HepG2 (cell line): ENCODE data around the gene NOS1AP. TPM values are rescaled to one million over a fixed set of nuclear protein-coding genes. Genes with fewer than 3 reads are reported as not detected.

ENCODE experiments used
- ATAC-seq: fragments of 200-7000 bp; cut with Tn5 transposase; 3 replicates; pipeline ENCODE4 v1.9.1; 2020; ENCODE audit warnings: mild to moderate bottlenecking, moderate library complexity
- BruUV-seq: library from RNA; stranded (reverse); fragments of 400-500 nt; replicated peaks from 2 replicates; lab custom pipeline; 2021; lab: Mats Ljungman, UMichigan
- CTCF ChIA-PET: fragments of 300-600 bp; formaldehyde crosslinking; extraction: SDS; loops from one replicate; lab custom pipeline; 2021; ENCODE audit warnings: low total read pairs, inconsistent platforms, low intra/inter-chr PET ratio; lab: Yijun Ruan, JAX
- POLR2A ChIA-PET: fragments of 350-600 bp; sonication (Branson Sonifier 250); formaldehyde crosslinking; loops from one replicate; lab custom pipeline; 2020; ENCODE audit warnings: antibody characterized with exemption, inconsistent platforms; lab: Yijun Ruan, JAX
- DNase-seq: peaks from one replicate; pipeline ENCODE4 v3.0.0-alpha.2; 2015; ENCODE audit warnings: low spot score
- FAIRE-seq: peaks from 3 replicates; lab custom pipeline; 2011; peaks lifted over from hg19 to GRCh38; lab: Jason Lieb, UNC
- H2AFZ ChIP-seq: one replicate; pipeline ENCODE4 v1.6.1; 2011; ENCODE audit warnings: low read length, inconsistent platforms
- H3K27ac ChIP-seq: fragments of 300-600 bp; 3 replicates; pipeline ENCODE4 v1.8.0; 2011; ENCODE audit warnings: mixed run types, mild to moderate bottlenecking, mixed read lengths, low read length, inconsistent platforms; ENCODE audit not compliant: insufficient read depth; ENCODE audit errors: extremely low read length
- H3K27me3 ChIP-seq, 2 experiments: fragments of 200-600 bp in 1 of 2; 2 replicates in 1 of 2; 3 replicates in 1 of 2; pipeline versions ENCODE4 v1.6.0 to v1.8.0; 2011; ENCODE audit warnings: low read length in 2 of 2, mild to moderate bottlenecking in 2 of 2, moderate library complexity in 2 of 2, inconsistent platforms in 1 of 2; ENCODE audit not compliant: insufficient read depth in 2 of 2, control insufficient read depth in 1 of 2
- H3K36me3 ChIP-seq, 2 experiments: fragments of 200-600 bp in 1 of 2; replicated peaks in 1 of 2; 2 replicates in 1 of 2; 3 replicates in 1 of 2; pipeline versions ENCODE4 v1.5.1 to v1.8.0; 2011; ENCODE audit warnings: low read length in 2 of 2, inconsistent platforms in 1 of 2; ENCODE audit not compliant: insufficient read depth in 2 of 2, control insufficient read depth in 1 of 2
- H3K4me1 ChIP-seq: 2 replicates; pipeline ENCODE4 v1.5.1; 2012; ENCODE audit warnings: low read length, inconsistent platforms; ENCODE audit not compliant: insufficient read depth
- H3K4me2 ChIP-seq: 2 replicates; pipeline ENCODE4 v1.6.0; 2011; ENCODE audit warnings: low read depth, low read length, inconsistent platforms
- H3K4me3 ChIP-seq, 3 experiments: fragments of 200-600 bp in 1 of 3; sonication (generic), shearing (Covaris generic) in 1 of 3; replicated peaks in 1 of 3; 2 replicates each; pipeline ENCODE4 v1.5.1; 2011 to 2016; ENCODE audit warnings: low read length in 3 of 3, inconsistent platforms in 2 of 3, low read depth in 2 of 3, mild to moderate bottlenecking in 2 of 3, control low read depth in 1 of 3, mixed read lengths in 1 of 3; ENCODE audit not compliant: insufficient read depth in 1 of 3
- H3K79me2 ChIP-seq: one replicate; pipeline ENCODE4 v1.6.1; 2011; ENCODE audit warnings: low read length, inconsistent platforms; ENCODE audit not compliant: insufficient read depth
- H3K9ac ChIP-seq: 2 replicates; pipeline ENCODE4 v1.6.0; 2011; ENCODE audit warnings: mild to moderate bottlenecking, low read depth, low read length, inconsistent platforms; ENCODE audit not compliant: insufficient read depth
- H3K9me3 ChIP-seq: 2 replicates; pipeline ENCODE4 v1.5.1; 2012; ENCODE audit warnings: mild to moderate bottlenecking, low read length
- H4K20me1 ChIP-seq: 2 replicates; pipeline ENCODE4 v1.6.0; 2011; ENCODE audit warnings: inconsistent platforms, mild to moderate bottlenecking, low read length, moderate library complexity; ENCODE audit not compliant: insufficient read depth
- ATAD3A ChIP-seq: sonication (generic); formaldehyde crosslinking; IDR thresholded peaks from 2 replicates; pipeline ENCODE4 v1.4.0; 2020; ENCODE audit warnings: missing genetic modification reagents
- ATF5 ChIP-seq: sonication (generic); formaldehyde crosslinking; IDR thresholded peaks from 2 replicates; pipeline ENCODE4 v1.4.0; 2020; ENCODE audit warnings: mild to moderate bottlenecking, low read depth, missing genetic modification reagents
- DMTF1 ChIP-seq: sonication (generic); formaldehyde crosslinking; IDR thresholded peaks from 2 replicates; pipeline ENCODE4 v1.4.0; 2020; ENCODE audit warnings: mild to moderate bottlenecking, missing genetic modification reagents
- KDM6A ChIP-seq: IDR thresholded peaks from 2 replicates; pipeline ENCODE4 v1.6.1; 2016; ENCODE audit warnings: low read depth
- MXD4 ChIP-seq: IDR thresholded peaks from 2 replicates; pipeline ENCODE4 v1.6.1; 2016; ENCODE audit warnings: mild to moderate bottlenecking, missing biosample characterization, missing genetic modification reagents
- NFE2L1 ChIP-seq: sonication (generic); formaldehyde crosslinking; IDR thresholded peaks from 2 replicates; pipeline ENCODE4 v1.4.0; 2020; ENCODE audit warnings: missing genetic modification reagents, mild to moderate bottlenecking, borderline replicate concordance
- RBM22 ChIP-seq: fragments of 200-400 bp; formaldehyde crosslinking; optimal IDR thresholded peaks from 2 replicates; pipeline ENCODE3; 2017; ENCODE audit warnings: mild to moderate bottlenecking, low read length, moderate library complexity
- SPEN ChIP-seq: sonication (generic); formaldehyde crosslinking; IDR thresholded peaks from 2 replicates; pipeline ENCODE4 v1.5.1; 2020; ENCODE audit warnings: low read depth, mild to moderate bottlenecking, missing genetic modification reagents
- SYNCRIP ChIP-seq: fragments of 200-400 bp; formaldehyde crosslinking; IDR thresholded peaks from 2 replicates; pipeline ENCODE4 v1.6.1; 2018; ENCODE audit warnings: mild to moderate bottlenecking, low read depth, low read length; ENCODE audit not compliant: insufficient read depth
- TBL1XR1 ChIP-seq: fragments of 150-350 bp; IDR thresholded peaks from 2 replicates; pipeline ENCODE4 v1.6.1; 2014; ENCODE audit warnings: borderline replicate concordance, low read length; ENCODE audit not compliant: partially characterized antibody
- TBP ChIP-seq: sonication (generic); formaldehyde crosslinking; IDR thresholded peaks from 2 replicates; pipeline ENCODE4 v1.5.0; 2020; ENCODE audit warnings: missing genetic modification reagents
- YY1 ChIP-seq: IDR thresholded peaks from 2 replicates; pipeline ENCODE4 v1.6.1; 2011; ENCODE audit warnings: low read length, low read depth, moderate library complexity, mild to moderate bottlenecking; ENCODE audit not compliant: insufficient read depth, insufficient replicate concordance
- WGBS: methylation state at CpG from one replicate; pipeline ENCODE4 v1.1.6; 2017; ENCODE audit warnings: low lambda C conversion rate; 5-methylcytosine and 5-hydroxymethylcytosine counted together
- in situ Hi-C: cut with HindIII; loops from 2 replicates; pipeline ENCODE4 v1.10.0; 2017; ENCODE audit warnings: low pct_unique_long_range_greater_than_20kb; ENCODE audit not compliant: extremely low pct_ligation_motif_present
- intact Hi-C: fragments of 100-400 bp; cut with micrococcal nuclease; formaldehyde crosslinking; loops from one replicate; pipeline ENCODE4 v1.10.0; 2022; ENCODE audit not compliant: unreplicated experiment
- polyA plus RNA-seq, 8 experiments: library from polyadenylated mRNA; depleted of rRNA in 3 of 8; stranded (reverse) in 7 of 8; unstranded in 1 of 8; fragments of >200 nt; fragmentation: Illumina TruSeq in 4 of 8; extraction: Trizol in 4 of 8; gene quantifications; 2 replicates each; pipeline versions ENCODE4 v1.2.1 to v1.2.3, GENCODE V29; 2011 to 2016; ENCODE audit warnings: low read depth in 4 of 8, missing spikeins in 1 of 8, mixed read lengths in 1 of 8; ENCODE audit not compliant: insufficient read depth in 1 of 8
- total RNA-seq, 5 experiments: library from RNA; depleted of rRNA; stranded (reverse); fragments of >200 nt; fragmentation: Illumina TruSeq; extraction: Trizol; gene quantifications; 2 replicates each; pipeline ENCODE4 v1.2.3, GENCODE V29; 2016; ENCODE audit warnings: low read depth in 1 of 5
- TF ChIP-seq, protein P1 (sequence below): sonication (generic); formaldehyde crosslinking; IDR thresholded peaks from 2 replicates; pipeline ENCODE4 v1.4.0; 2020; ENCODE audit warnings: mild to moderate bottlenecking, missing genetic modification reagents

The NOS1AP gene
- total and polyA plus RNA-seq, 2 of the 13 experiments (the other 11 are each of a cell fraction or from before 2014, with no cell fraction given), result 2.0 to 3.3 TPM

DNA sequence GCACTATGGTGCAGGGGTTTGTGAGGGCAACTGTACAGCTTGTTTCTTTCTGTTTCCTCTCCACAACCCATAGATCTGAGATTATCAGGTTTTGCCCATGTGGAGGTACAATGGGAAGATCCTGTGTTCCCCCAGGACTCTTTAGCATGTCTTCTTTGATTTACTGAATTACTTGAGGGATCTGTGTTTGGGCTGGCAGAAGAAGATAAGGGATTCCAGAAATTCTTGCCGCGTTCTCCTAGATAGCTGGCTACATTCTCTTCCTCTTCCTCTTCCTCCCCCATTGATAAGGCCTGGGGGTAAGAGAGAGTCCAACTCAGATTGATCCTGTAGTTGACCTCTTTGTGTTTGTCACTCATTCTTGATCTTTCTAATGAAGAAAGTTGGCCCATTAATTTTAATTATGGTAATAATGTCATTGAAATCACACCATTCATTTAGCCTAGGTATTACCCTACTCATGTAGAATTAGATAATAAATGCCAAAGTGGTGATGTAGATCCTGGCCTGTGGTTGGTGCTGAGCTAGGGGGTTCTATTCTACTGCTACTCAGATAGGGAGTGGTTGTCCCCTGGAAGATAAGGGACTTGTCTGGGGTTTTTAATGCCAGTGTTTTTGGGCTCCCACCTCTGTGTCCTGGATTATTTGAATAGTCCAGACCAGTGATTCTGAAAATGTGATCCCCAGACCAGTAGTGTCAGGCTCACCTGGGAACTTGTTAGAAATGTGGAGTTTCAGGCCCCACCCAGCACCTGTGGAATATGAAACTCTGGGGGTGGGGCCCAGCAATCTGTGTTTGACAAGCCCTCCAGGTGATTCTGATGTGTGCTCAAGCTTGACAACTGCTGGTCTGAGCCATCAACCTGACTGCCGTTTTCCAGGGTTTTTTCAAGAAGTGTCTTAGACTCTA is 122.2 kb downstream of the NOS1AP start:
- no peak overlapping the region for H3K4me3 ChIP-seq
- intact Hi-C loops (no loop called here), in situ Hi-C loops (no loop called here)
- H3K79me2 ChIP-seq, result peaks cover 31% of the 10 kb centered on the region
- no peak overlapping the region for H3K4me2 ChIP-seq
- H3K36me3 ChIP-seq, result no peaks in the 10 kb centered on the region; a peak in 1 of 5 replicates
- 90% methylated on average over 3 of the region's 3 CpGs for WGBS
- no peaks in the 10 kb centered on the region for H3K27me3 ChIP-seq
- FAIRE-seq (no peak), ATAC-seq (no peak), DNase-seq (no peak)
- H3K9me3 ChIP-seq, result no peaks in the 10 kb centered on the region
- BruUV-seq, result no TSS peak
- H4K20me1 ChIP-seq, result no peaks in the 10 kb centered on the region
- H3K27ac ChIP-seq, result no peak overlapping the region
- ChIA-PET POLR2A (interaction anchor here (1.1 kb wide), 2 partner anchors 46 to 60 kb away, joined by 3 to 4 read pairs; no protein-coding TSS in a partner anchor), CTCF (no interaction called here)
- no peak for TF ChIP-seq ATAD3A (CRISPR knock-in tag)
- TF ChIP-seq, protein P1, sequence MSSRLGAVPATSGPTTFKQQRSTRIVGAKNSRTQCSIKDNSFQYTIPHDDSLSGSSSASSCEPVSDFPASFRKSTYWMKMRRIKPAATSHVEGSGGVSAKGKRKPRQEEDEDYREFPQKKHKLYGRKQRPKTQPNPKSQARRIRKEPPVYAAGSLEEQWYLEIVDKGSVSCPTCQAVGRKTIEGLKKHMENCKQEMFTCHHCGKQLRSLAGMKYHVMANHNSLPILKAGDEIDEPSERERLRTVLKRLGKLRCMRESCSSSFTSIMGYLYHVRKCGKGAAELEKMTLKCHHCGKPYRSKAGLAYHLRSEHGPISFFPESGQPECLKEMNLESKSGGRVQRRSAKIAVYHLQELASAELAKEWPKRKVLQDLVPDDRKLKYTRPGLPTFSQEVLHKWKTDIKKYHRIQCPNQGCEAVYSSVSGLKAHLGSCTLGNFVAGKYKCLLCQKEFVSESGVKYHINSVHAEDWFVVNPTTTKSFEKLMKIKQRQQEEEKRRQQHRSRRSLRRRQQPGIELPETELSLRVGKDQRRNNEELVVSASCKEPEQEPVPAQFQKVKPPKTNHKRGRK (CRISPR knock-in tag), result no peak
- TF ChIP-seq KDM6A (CRISPR knock-in tag), result no peak
- H3K4me1 ChIP-seq, result peaks cover 53% of the 10 kb centered on the region
- no peak overlapping the region for H2AFZ ChIP-seq
- no peak overlapping the region for H3K9ac ChIP-seq

DNA sequence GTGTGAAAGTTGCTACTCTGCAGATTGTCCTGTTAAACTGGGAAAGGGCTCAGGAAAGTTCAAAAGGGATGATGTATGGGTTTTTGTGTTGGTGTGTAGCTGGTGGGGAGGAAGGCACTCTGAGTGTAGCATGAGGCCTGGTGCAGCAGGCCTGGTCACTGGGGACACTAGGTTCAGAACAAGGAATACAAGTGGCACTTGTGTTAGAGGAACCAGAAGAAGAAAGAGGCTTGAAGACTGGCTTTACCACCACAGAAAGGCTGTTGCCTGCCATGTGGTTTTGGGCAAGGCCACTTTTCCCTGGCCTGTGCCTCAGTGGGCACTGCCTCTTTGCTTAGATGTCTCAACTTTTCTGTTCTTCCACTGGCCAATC is 122.8 kb downstream of the NOS1AP start:
- Histone ChIP-seq H3K27ac (no peak overlapping the region), H3K9ac (no peak overlapping the region), H2AFZ (no peak overlapping the region), H3K36me3 (no peaks in the 10 kb centered on the region; a peak in 1 of 5 replicates), H4K20me1 (no peaks in the 10 kb centered on the region), H3K27me3 (no peaks in the 10 kb centered on the region), H3K4me2 (no peak overlapping the region), H3K79me2 (peaks cover 32% of the 10 kb centered on the region), H3K4me3 (no peak overlapping the region), H3K4me1 (peaks cover 60% of the 10 kb centered on the region), H3K9me3 (no peaks in the 10 kb centered on the region)
- no peak for FAIRE-seq
- POLR2A ChIA-PET, result no interaction called here
- DNase-seq, result no peak
- no peak for TF ChIP-seq ATF5
- no peak for TF ChIP-seq MXD4 (CRISPR knock-in tag)
- no peak for TF ChIP-seq TBL1XR1
- no peak for TF ChIP-seq SPEN (CRISPR knock-in tag)
- no peak for TF ChIP-seq YY1
- no peak for TF ChIP-seq SYNCRIP
- no peak for TF ChIP-seq TBP (CRISPR knock-in tag)
- no peak for TF ChIP-seq NFE2L1 (CRISPR knock-in tag)
- TF ChIP-seq RBM22, result no peak
- no peak for TF ChIP-seq DMTF1 (CRISPR knock-in tag)
- no peak for ATAC-seq
- no TSS peak for BruUV-seq
- CTCF ChIA-PET, result no interaction called here
- in situ Hi-C loops (no loop called here), intact Hi-C loops (no loop called here)
